ENCODE results near the gene CHADL.
"Not testable (repeated sequence)": the region's sequence is repeated elsewhere in the genome, so short reads cannot be mapped to it uniquely, and the experiment has no call there.

CHADL gene

DNA sequence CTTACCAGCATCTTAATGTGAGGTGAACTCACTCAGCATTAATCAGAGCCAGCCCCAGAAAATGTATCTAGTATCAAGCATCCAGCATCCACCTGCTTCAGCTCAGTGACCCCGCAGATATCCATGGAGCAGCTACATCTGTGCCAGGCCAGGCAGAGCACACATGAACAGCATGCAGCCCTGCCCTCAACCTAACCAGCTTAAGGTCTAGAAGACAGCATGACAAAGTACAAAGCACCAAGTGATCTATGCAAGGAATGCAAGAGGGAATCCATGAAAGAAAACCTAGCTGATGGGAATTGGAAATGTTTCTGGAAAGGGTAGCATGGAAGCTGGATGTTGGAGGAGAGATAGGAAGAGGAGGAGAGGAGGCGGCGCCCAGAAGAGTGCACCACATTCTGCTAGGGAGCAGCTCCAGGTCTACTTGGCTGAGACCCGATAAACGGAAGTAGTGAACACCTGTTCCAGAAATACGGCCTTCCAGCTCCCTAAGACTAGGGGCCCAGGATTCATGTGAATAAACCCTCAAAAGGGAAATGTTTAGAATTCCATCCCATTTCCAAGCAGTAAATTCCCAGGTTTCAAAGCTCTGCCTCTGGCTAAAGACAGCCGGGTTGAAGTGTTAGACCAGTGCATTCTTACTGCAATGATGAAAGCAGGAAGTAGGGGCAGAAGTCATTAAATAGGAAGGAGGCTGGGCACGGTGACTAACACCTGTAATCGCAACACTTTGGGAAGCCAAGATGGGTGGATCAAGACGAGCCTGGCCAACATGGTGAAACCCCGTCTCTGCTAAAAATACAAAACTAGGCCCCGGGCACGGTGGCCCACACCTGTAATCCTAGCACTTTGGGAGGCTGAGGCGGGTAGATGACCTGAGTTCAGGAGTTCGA lies 59.1 kb downstream of the CHADL start:
- no peak for DNase-seq

DNA sequence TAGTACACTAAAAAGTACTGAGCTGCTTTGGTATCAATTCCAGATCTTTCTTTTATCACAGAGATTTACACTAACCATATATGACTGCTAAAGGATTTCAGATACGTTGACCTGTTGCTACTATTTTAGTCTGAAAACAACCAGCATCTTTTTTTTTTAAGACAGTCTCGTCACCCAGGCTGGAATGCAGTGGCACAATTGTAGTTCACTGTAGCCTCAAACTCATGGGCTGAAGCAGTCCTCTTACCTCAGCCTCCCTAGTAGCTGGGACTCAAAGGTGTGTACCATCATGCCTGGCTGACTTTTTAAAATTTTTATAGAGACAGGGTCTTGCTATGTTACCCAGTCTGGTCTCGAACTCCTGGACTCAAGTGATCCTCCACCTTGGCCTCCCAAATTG lies 59.8 kb downstream of the CHADL start:
- no peak for DNase-seq

DNA sequence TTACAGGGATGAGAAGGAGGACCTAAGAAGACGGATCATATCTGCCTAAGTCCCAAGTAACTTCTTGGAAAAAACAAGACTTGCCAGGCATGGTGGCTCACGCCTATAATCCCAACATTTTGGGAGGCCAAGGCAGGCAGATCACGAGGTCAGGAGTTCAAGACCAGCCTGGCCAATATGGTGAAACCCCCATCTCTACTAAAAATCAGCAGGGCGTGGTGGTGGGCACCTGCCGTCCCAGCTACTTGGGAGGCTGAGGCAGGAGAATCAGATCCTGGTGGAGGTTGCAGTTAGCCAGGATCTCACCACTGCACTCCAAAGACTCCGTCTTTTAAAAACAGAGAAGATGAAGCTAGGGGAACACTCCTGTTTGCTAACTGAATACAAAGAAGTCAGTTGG lies 60.4 kb downstream of the CHADL start:
- DNase-seq: not testable (repeated sequence)

All from amniotic stem cell (primary cell).